A172 (cell line): ENCODE data around the gene KDM6A. TPM values are rescaled to one million over a fixed set of nuclear protein-coding genes. Genes with fewer than 3 reads are reported as not detected.
"Not testable (repeated sequence)": the region's sequence is repeated elsewhere in the genome, so short reads cannot be mapped to it uniquely, and the experiment has no call there.

Experiments used
- DNase-seq: peaks from one replicate; pipeline ENCODE4 v3.0.0-alpha.2; 2015; ENCODE audit warnings: low spot score
- total RNA-seq: library from RNA; depleted of rRNA; stranded (reverse); fragments of >200 nt; shearing (Covaris generic); gene quantifications from 2 replicates; pipeline ENCODE4 v1.2.3, GENCODE V29; 2014

Gene KDM6A
- total RNA-seq, 1 experiment from 2014 or later = 10.4 TPM

DNA sequence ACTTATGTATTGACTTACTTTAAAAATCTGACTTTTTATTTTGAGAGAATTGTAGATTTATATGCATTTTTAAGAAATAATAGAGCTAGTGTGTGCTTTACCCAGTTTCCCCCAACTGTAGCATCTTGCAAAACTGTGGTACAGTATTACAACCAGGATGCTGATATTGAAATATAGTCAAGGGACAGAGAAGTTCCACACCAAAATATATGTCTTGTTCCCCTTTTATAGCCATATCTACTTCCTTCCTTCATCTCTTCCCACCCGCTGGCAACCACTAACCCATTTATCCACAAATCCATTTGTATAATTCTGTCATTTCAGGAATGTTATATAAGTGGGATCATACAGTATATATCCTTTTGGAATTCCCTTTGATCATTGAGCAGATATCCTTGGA, 16.8 kb downstream of the KDM6A start:
- no peak for DNase-seq

- no peak for DNase-seq
Observed at GRCh38 chrX:44890247-44890646, 17.3 kb downstream of the KDM6A start.

DNA sequence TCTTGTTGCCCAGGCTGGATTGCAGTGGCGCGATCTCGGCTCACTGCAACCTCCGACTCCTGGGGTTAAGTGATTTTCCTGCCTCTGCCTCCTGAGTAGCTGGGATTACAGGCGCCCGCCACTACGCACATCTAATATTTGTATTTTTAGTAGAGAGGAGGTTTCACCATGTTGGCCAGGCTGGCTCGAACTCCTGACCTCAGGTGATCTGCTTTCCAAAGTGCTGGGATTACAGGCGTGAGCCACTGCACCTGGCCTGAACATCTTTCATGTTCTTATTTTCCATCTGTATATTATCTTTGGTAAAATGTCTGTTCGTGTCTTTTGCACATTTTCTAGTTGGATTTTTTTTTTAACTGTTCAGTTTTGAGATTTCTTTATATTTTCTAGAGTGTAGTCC, 17.7 kb downstream of the KDM6A start:
- DNase-seq = not testable (repeated sequence)

- no peak for DNase-seq
Observed at GRCh38 chrX:44891642-44892041, 18.7 kb downstream of the KDM6A start.

DNA sequence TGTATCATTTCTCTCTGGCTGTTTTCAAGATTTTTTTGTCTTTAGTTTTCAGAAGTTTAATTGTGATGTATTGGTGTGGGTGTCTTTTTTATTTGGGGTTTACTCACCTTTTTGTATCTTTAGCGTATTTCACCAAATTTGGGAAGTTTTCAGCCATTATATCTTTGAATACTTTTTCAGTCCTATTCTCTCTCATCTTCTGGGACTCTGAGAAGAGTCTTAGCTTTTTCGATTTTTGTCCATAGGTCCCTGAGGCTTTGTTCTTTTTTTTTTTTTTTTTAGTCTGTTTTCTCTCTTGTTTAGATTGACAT, 23.8 kb downstream of the KDM6A start:
- no peak for DNase-seq

DNA sequence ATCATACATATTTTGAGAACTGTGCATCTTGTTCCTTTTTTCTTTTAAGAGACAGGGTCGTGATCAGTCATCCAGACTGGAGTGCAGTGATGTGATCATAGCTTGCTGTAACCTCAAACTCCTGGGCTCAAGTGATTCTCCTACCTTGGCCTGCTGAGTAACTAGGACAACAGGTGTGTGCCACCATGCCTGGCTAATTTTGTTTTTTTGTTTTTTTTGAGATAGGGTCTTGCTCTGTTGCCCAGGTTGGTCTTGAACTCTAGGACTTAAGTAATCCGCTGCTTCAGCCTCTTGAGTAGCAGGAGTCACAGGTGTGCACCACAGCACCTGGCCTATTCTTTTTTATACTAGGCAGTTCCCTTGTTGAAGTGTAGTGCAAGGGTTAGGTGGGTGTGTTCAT, 24.6 kb downstream of the KDM6A start:
- DNase-seq = no peak

DNA sequence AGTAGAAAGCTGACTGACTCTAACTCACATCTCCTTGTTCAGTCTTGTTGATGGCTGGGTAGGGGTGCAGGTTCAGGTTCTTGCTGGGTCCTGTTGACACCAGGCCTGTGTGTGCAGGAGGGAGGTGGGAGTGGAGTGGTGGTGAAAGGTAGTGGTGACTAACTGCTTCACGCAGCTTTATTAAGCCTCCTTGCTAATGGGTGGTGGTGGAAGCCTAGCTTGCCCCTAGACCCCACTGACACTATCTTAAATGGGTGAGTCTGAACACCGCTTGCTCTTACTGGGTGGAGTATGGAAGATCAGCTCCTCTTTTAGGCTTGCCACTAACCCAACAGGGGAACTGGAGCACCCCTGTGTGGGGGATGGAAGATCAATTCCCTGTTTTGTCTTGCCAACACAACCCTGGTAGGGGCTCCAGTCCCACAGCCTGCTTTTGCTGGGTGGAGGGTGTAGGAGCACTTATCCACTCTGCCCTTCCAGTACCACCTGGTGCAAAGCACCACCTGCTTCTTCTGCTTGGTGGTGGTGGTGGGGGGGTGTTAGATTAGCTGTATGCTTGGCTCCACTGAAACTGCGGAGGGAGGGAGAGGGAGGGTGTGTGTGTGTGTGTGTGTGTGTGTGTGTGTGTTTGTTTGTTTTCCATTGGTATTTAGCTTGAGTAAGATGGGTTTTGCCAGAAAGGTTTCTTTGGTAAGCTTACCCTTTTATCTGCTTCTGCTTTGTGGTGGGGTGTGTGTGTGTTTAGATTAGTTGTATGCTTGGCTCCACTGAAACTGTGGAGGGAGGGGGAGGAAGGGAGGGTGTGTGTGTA, 25.6 kb downstream of the KDM6A start:
- no peak for DNase-seq

GRCh38 chrX:44899946-44900345, 27.0 kb downstream of the KDM6A start:
- no peak for DNase-seq

- DNase-seq = peak; percentile 54
Observed at GRCh38 chrX:44903107-44903506, 30.1 kb downstream of the KDM6A start.

GRCh38 chrX:44903830-44904530, 31.0 kb downstream of the KDM6A start:
- no peak for DNase-seq

- no peak for DNase-seq
Observed at GRCh38 chrX:44904542-44905115, 31.6 kb downstream of the KDM6A start.

GRCh38 chrX:44906041-44906440, 33.1 kb downstream of the KDM6A start:
- no peak for DNase-seq

DNA sequence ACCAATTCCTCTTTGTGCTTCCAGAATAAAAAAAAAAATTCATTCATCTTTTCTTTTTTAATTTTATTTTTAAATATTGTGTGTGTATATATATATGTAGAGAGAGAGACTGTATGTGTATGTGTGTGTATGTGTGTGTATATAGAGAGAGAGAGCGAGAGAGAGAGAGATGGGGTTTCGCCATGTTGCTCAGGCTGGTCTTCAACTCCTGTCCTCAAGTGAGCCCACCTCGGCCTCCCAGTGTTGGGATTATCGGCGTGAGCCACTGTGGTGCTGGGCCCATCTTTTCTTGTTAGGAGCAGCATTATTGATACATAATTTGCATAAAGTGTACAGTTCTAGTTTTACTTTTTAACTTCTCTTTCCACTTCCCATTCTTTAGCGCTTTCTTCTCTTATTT, 33.6 kb downstream of the KDM6A start:
- no peak for DNase-seq

- no peak for DNase-seq
Observed at GRCh38 chrX:44908153-44908552, 35.2 kb downstream of the KDM6A start.

GRCh38 chrX:44908827-44909226, 35.8 kb downstream of the KDM6A start:
- no peak for DNase-seq

DNA sequence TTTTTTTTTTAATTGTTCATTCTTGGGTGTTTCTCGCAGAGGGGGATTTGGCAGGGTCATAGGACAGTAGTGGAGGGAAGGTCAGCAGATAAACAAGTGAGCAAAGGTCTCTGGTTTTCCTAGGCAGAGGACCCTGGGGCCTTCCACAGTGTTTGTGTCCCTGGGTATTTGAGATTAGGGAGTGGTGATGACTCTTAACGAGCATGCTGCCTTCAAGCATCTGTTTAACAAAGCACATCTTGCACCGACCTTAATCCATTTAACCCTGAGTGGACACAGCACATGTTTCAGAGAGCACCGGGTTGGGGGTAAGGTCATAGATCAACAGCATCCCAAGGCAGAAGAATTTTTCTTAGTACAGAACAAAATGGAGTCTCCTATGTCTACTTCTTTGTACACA, 37.5 kb downstream of the KDM6A start:
- DNase-seq = not testable (repeated sequence)

GRCh38 chrX:44911074-44911600, 38.1 kb downstream of the KDM6A start:
- not testable (repeated sequence) for DNase-seq

- DNase-seq = no peak
Observed at GRCh38 chrX:44913656-44914531, 40.9 kb downstream of the KDM6A start.

DNA sequence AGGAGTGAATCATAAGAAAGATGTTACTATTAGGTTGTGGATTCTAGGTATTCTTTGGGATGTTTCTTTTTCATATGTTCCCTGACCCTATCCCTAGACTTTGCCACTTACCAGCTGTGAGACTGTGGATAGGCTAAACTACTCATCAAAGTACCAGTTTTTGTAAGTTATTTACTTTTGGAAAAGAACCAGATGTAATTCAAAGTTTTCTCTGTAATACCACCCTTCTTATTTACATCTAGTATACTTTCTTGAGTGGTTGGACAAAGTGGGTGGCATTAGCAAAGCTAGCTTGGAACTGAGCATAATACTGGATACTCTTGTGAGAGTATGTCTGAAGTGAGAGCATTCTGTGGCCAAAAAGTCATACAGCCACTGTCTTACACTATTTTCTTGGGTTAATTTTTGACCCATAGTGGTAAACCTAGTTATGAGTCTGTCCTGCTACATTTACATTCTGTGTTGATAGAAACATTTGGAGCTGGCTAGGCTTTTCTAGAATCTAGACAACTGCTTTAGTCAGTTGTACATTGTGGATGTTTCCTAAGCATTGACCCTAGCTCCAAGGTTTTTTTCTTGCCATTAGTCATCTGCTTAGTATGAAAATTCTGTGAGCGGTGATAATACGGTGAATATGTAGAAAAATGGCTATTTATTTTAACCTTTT, 41.7 kb downstream of the KDM6A start:
- DNase-seq = no peak

- DNase-seq = no peak
Observed at GRCh38 chrX:44915361-44915868, 42.4 kb downstream of the KDM6A start.

DNA sequence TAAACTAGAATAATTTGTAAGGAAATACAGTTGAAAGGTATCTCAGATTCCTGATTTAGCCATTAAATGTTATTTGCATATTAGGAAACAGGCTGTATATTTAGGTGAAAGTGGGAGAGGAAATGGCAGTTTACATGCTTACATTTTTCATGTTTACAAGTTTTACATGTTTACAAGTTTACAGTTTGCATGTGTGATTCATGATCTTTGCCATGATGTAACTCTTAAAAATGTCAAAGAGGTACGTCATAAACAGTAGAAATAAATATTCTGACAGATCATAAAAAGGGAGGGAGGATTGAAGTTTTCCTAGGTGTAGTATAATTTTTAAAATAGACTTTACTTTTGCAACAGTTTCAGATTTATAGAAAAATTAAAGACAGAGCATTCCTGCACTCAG, 45.7 kb downstream of the KDM6A start:
- no peak for DNase-seq
